Measurements from ENCODE around the gene MCUB.

GRCh38 chr4:109684727-109685126 is 124.7 kb downstream of the MCUB start:
- TF ChIP-seq ZNF274 (IDR thresholded peaks at IDR 0.05; ENCODE audit: low read depth, low read length), result no peak
- no peak for TF ChIP-seq SUZ12 (IDR thresholded peaks at IDR 0.05; ENCODE audit: extremely low read depth, insufficient read depth, insufficient read length)
- TF ChIP-seq YY1 (IDR thresholded peaks at IDR 0.05; ENCODE audit: insufficient read depth, insufficient read length), result no peak
